ENCODE measurements around the gene PIK3IP1.
"Not testable (repeated sequence)": the region's sequence is repeated elsewhere in the genome, so short reads cannot be mapped to it uniquely, and the experiment has no call there.

GRCh38 chr22:31236044-31236443, 56.2 kb downstream of the PIK3IP1 start:
- TF ChIP-seq EZH2 (IDR thresholded peaks at IDR 0.05; ENCODE audit: borderline replicate concordance); CTCF (IDR thresholded peaks at IDR 0.05; ENCODE audit: poor library complexity); EZH2phosphoT487 (IDR thresholded peaks at IDR 0.05; ENCODE audit: low read depth, severe bottlenecking, unreplicated experiment): not testable (repeated sequence)

Measured in hepatocyte (in vitro differentiated cells).